Right ventricle myocardium inferior (tissue), 1 donor: Measurements from ENCODE around the gene KRTAP5-2. TPM values are rescaled to one million over a fixed set of nuclear protein-coding genes. Genes with fewer than 3 reads are reported as not detected.
"Not testable (repeated sequence)": the region's sequence is repeated elsewhere in the genome, so short reads cannot be mapped to it uniquely, and the experiment has no call there.

Source experiments
- ATAC-seq: fragments of 200-7000 bp; cut with Tn5 transposase; one replicate; pipeline ENCODE4 v1.9.1; 2020; ENCODE audit warnings: mild to moderate bottlenecking, moderate library complexity
- DNase-seq: peaks from one replicate; pipeline ENCODE4 v3.0.0; 2021; ENCODE audit errors: missing footprints
- intact Hi-C: fragments of 100-400 bp; cut with DNase I; formaldehyde crosslinking; loops from one replicate; pipeline ENCODE4 v1.11.0; 2022
- total RNA-seq: library from RNA; stranded (reverse); fragmentation: NEBNext Ultra II Directional; extraction: Animal tissue kit (Norgen Biotek cat#: 25700); gene quantifications from one replicate; pipeline ENCODE4 v1.2.1, GENCODE V29; 2021
- donor health status: DM: no; HTN: yes; CAD: no; lungs with severe emphysema.

Gene KRTAP5-2
- total RNA-seq, 1 donor from 2014 or later = not detected

- DNase-seq, intact Hi-C loops: not testable (repeated sequence)
Measured at GRCh38 chr11:1598406-1598805, 312 bp upstream of the KRTAP5-2 start.

GRCh38 chr11:1597331-1597993 is 632 bp downstream of the KRTAP5-2 start:
- intact Hi-C loops = no loop called here
- DNase-seq = no peak

More at GRCh38 chr11:1598406-1598805, 312 bp upstream of the KRTAP5-2 start:
- not testable (repeated sequence) for ATAC-seq

GRCh38 chr11:1596576-1597121 is 1.4 kb downstream of the KRTAP5-2 start:
- DNase-seq, intact Hi-C loops, ATAC-seq: not testable (repeated sequence)

More at GRCh38 chr11:1597331-1597993, 632 bp downstream of the KRTAP5-2 start:
- no peak for ATAC-seq

- DNase-seq, ATAC-seq: not testable (repeated sequence)
- intact Hi-C loops = loop anchor here (2.0 kb wide), 1 partner anchor 33 kb away; the partner anchor contains the start of gene KRTAP5-5
Measured at GRCh38 chr11:1595994-1596575, 2.0 kb downstream of the KRTAP5-2 start.

- intact Hi-C loops = no loop called here
- ATAC-seq (no peak), DNase-seq (no peak)
Measured at GRCh38 chr11:1592628-1593027, 5.5 kb downstream of the KRTAP5-2 start.

- intact Hi-C loops = no loop called here
- DNase-seq (no peak), ATAC-seq (no peak)
Measured at GRCh38 chr11:1589996-1590395, 8.1 kb downstream of the KRTAP5-2 start.

GRCh38 chr11:1589191-1589963 is 8.7 kb downstream of the KRTAP5-2 start:
- intact Hi-C loops, DNase-seq: not testable (repeated sequence)
- ATAC-seq = peak; percentile 39

- ATAC-seq (no peak), DNase-seq (no peak)
- intact Hi-C loops = no loop called here
Measured at GRCh38 chr11:1586699-1587098, 11.4 kb downstream of the KRTAP5-2 start.

- ATAC-seq, intact Hi-C loops, DNase-seq: not testable (repeated sequence)
Measured at GRCh38 chr11:1584661-1585370, 13.3 kb downstream of the KRTAP5-2 start, which contains the start of gene KRTAP5-1. Gene KRTAP5-1, minus strand, starts transcription at chr11:1585283. Its CDS starts 34 bp downstream, at chr11:1585249.

- ATAC-seq, DNase-seq, intact Hi-C loops: not testable (repeated sequence)
Measured at GRCh38 chr11:1582909-1583308, 15.2 kb downstream of the KRTAP5-2 start.

- intact Hi-C loops = no loop called here
- no peak for DNase-seq
- no peak for ATAC-seq
Measured at GRCh38 chr11:1581976-1582375, 16.1 kb downstream of the KRTAP5-2 start.

GRCh38 chr11:1576825-1577224 is 21.3 kb downstream of the KRTAP5-2 start:
- ATAC-seq = no peak
- intact Hi-C loops = no loop called here
- DNase-seq = no peak

GRCh38 chr11:1575756-1576155 is 22.3 kb downstream of the KRTAP5-2 start:
- intact Hi-C loops, DNase-seq, ATAC-seq: not testable (repeated sequence)

GRCh38 chr11:1574933-1575242 is 23.2 kb downstream of the KRTAP5-2 start:
- ATAC-seq = no peak
- intact Hi-C loops = loop anchor here (1.0 to 5.0 kb wide), 3 partner anchors 29 to 373 kb away; no protein-coding TSS in a partner anchor
- no peak for DNase-seq

GRCh38 chr11:1574238-1574932 is 23.7 kb downstream of the KRTAP5-2 start:
- DNase-seq = no peak
- intact Hi-C loops = loop anchor here (1.0 to 5.0 kb wide), 3 partner anchors 28 to 372 kb away; no protein-coding TSS in a partner anchor
- ATAC-seq = peak; percentile 64

GRCh38 chr11:1573903-1574237 is 24.2 kb downstream of the KRTAP5-2 start:
- DNase-seq (no peak), ATAC-seq (no peak)
- intact Hi-C loops = loop anchor here (1.0 to 5.0 kb wide), 4 partner anchors 15 to 372 kb away; no protein-coding TSS in a partner anchor

GRCh38 chr11:1573077-1573902 is 24.8 kb downstream of the KRTAP5-2 start:
- DNase-seq (no peak), ATAC-seq (no peak)
- intact Hi-C loops = loop anchor here (2.0 to 5.0 kb wide), 3 partner anchors 14 to 371 kb away; no protein-coding TSS in a partner anchor
